Activated CD4-positive, alpha-beta T cell treated with anti-CD3 and anti-CD28 coated beads, Interleukin-2, amount 50 U/mL, for 24 hours (primary cell): ENCODE measurements around the gene TAS2R60.

Experiments
- DNase-seq, 2 donors: peaks; one replicate each; pipeline ENCODE4 v3.0.0-alpha.2; 2020; ENCODE audit warnings: low read depth in 1 of 2, low spot score in 1 of 2

The TAS2R60 gene

GRCh38 chr7:143437578-143437977 lies 5.7 kb upstream of the TAS2R60 start:
- DNase-seq: no peak

GRCh38 chr7:143439866-143440265 lies 3.4 kb upstream of the TAS2R60 start:
- no peak for DNase-seq

GRCh38 chr7:143444063-143444782 lies 970 bp downstream of the TAS2R60 start:
- DNase-seq: no peak

GRCh38 chr7:143444785-143445184 lies 1.5 kb downstream of the TAS2R60 start:
- no peak for DNase-seq

- no peak for DNase-seq
Observed at GRCh38 chr7:143447466-143447865, 4.2 kb downstream of the TAS2R60 start.

GRCh38 chr7:143448429-143448828 lies 5.2 kb downstream of the TAS2R60 start:
- DNase-seq: no peak

GRCh38 chr7:143449793-143450192 lies 6.5 kb downstream of the TAS2R60 start:
- DNase-seq: no peak

- no peak for DNase-seq
Observed at GRCh38 chr7:143451122-143451521, 7.9 kb downstream of the TAS2R60 start.

GRCh38 chr7:143451746-143452145 lies 8.5 kb downstream of the TAS2R60 start:
- DNase-seq: no peak

- DNase-seq: no peak
Observed at GRCh38 chr7:143452495-143452894, 9.2 kb downstream of the TAS2R60 start.

- DNase-seq: no peak
Observed at GRCh38 chr7:143454091-143454680, 10.9 kb downstream of the TAS2R60 start.

GRCh38 chr7:143455491-143455890 lies 12.2 kb downstream of the TAS2R60 start:
- DNase-seq: no peak

GRCh38 chr7:143455942-143456341 lies 12.7 kb downstream of the TAS2R60 start:
- no peak for DNase-seq

- DNase-seq: no peak
Observed at GRCh38 chr7:143456992-143457793, 13.9 kb downstream of the TAS2R60 start.

GRCh38 chr7:143458263-143458662 lies 15.0 kb downstream of the TAS2R60 start:
- DNase-seq: no peak

GRCh38 chr7:143458681-143459080 lies 15.4 kb downstream of the TAS2R60 start:
- no peak for DNase-seq

- DNase-seq: no peak
Observed at GRCh38 chr7:143459359-143459758, 16.1 kb downstream of the TAS2R60 start.

- DNase-seq: no peak
Observed at GRCh38 chr7:143460271-143460979, 17.2 kb downstream of the TAS2R60 start.

- DNase-seq: no peak
Observed at GRCh38 chr7:143462045-143462444, 18.8 kb downstream of the TAS2R60 start.

GRCh38 chr7:143463556-143463955 lies 20.3 kb downstream of the TAS2R60 start:
- DNase-seq: no peak

- no peak for DNase-seq
Observed at GRCh38 chr7:143463957-143464356, 20.7 kb downstream of the TAS2R60 start.

- DNase-seq: no peak
Observed at GRCh38 chr7:143467724-143468123, 24.5 kb downstream of the TAS2R60 start.
